Activated naive CD4-positive, alpha-beta T cell treated with anti-CD3 and anti-CD28 coated beads, Interleukin-2, amount 50 U/mL, for 24 hours (primary cell): ENCODE data around the gene RAB5B.
A peak's percentile ranks its signal among the peaks of the same experiment; 100 is the strongest.
"Not testable (repeated sequence)": the region's sequence is repeated elsewhere in the genome, so short reads cannot be mapped to it uniquely, and the experiment has no call there.

Experiments used
- H3K27ac Mint-ChIP-seq: one replicate; pipeline ENCODE4 v1.8.0; 2021; ENCODE audit warnings: mild to moderate bottlenecking, mixed read lengths
- H3K27me3 Mint-ChIP-seq: one replicate; pipeline ENCODE4 v1.8.0; 2021; ENCODE audit warnings: mixed read lengths
- H3K36me3 Mint-ChIP-seq: one replicate; pipeline ENCODE4 v1.8.0; 2021; ENCODE audit warnings: mixed read lengths
- H3K4me1 Mint-ChIP-seq: one replicate; pipeline ENCODE4 v1.8.0; 2021; ENCODE audit warnings: mixed read lengths
- H3K4me3 Mint-ChIP-seq: one replicate; pipeline ENCODE4 v1.8.0; 2021; ENCODE audit warnings: mild to moderate bottlenecking, mixed read lengths
- H3K9me3 Mint-ChIP-seq: one replicate; pipeline ENCODE4 v1.8.0; 2021; ENCODE audit warnings: mixed read lengths

The RAB5B gene

GRCh38 chr12:56040963-56041551, 67.2 kb downstream of the RAB5B start:
- no peaks in the 10 kb centered on the region for H3K27me3 Mint-ChIP-seq
- peaks cover 41% of the 10 kb centered on the region for H3K4me1 Mint-ChIP-seq
- no peaks in the 10 kb centered on the region for H3K9me3 Mint-ChIP-seq
- H3K36me3 Mint-ChIP-seq, result peaks cover 19% of the 10 kb centered on the region
- peak overlapping the region; percentile 100 for H3K4me3 Mint-ChIP-seq
- peak overlapping the region; percentile 99 for H3K27ac Mint-ChIP-seq

- Mint-ChIP-seq H3K4me1 (peaks cover 48% of the 10 kb centered on the region), H3K27me3 (no peaks in the 10 kb centered on the region), H3K9me3 (no peaks in the 10 kb centered on the region), H3K36me3 (peaks cover 19% of the 10 kb centered on the region), H3K27ac (peak within 1 kb of the TSS; percentile 99), H3K4me3 (peak within 1 kb of the TSS; percentile 100)
Measured at GRCh38 chr12:56041552-56042429, 67.9 kb downstream of the RAB5B start, which contains the start of gene RPS26. TSS of gene RPS26 (plus strand) at chr12:56041918. CDS start at chr12:56042167, 249 bp downstream.

- peaks cover 54% of the 10 kb centered on the region for H3K4me1 Mint-ChIP-seq
- peak overlapping the region; percentile 99 for H3K27ac Mint-ChIP-seq
- not testable (repeated sequence) for H3K27me3 Mint-ChIP-seq, H3K9me3 Mint-ChIP-seq
- H3K4me3 Mint-ChIP-seq, result peak overlapping the region; percentile 100
- peaks cover 19% of the 10 kb centered on the region for H3K36me3 Mint-ChIP-seq
Measured at GRCh38 chr12:56042430-56042813, 68.5 kb downstream of the RAB5B start.

- Mint-ChIP-seq H3K27me3 (no peaks in the 10 kb centered on the region), H3K4me3 (peak overlapping the region; percentile 100), H3K4me1 (peaks cover 54% of the 10 kb centered on the region), H3K36me3 (peaks cover 19% of the 10 kb centered on the region), H3K9me3 (no peaks in the 10 kb centered on the region), H3K27ac (peak overlapping the region; percentile 99)
Measured at GRCh38 chr12:56042843-56043242, 69.0 kb downstream of the RAB5B start.
